H9 (cell line): ENCODE data around the gene PLBD1. TPM values are rescaled to one million over a fixed set of nuclear protein-coding genes. Genes with fewer than 3 reads are reported as not detected.

Experiments used
- DNase-seq: peaks from one replicate; pipeline ENCODE4 v3.0.0-alpha.2; 2017
- H2AFZ ChIP-seq: one replicate; pipeline ENCODE4 v1.6.1; 2013; ENCODE audit warnings: mild to moderate bottlenecking, low read length, control low read depth, moderate library complexity
- H2AK5ac ChIP-seq: 2 replicates; pipeline ENCODE4 v1.6.1; 2013; ENCODE audit warnings: low read length, control low read depth, mixed read lengths; ENCODE audit not compliant: insufficient read length
- H2BK120ac ChIP-seq: one replicate; pipeline ENCODE4 v1.6.1; 2013; ENCODE audit warnings: low read depth, mild to moderate bottlenecking, low read length, control low read depth, inconsistent platforms; ENCODE audit not compliant: poor library complexity, severe bottlenecking
- H2BK12ac ChIP-seq: 2 replicates; pipeline ENCODE4 v1.6.1; 2013; ENCODE audit warnings: low read length, control low read depth, mixed read lengths, low read depth; ENCODE audit not compliant: insufficient read length
- H2BK15ac ChIP-seq: 2 replicates; pipeline ENCODE4 v1.6.1; 2013; ENCODE audit warnings: low read depth, low read length, control low read depth
- H2BK20ac ChIP-seq: one replicate; pipeline ENCODE4 v1.6.1; 2013; ENCODE audit warnings: low read depth, mild to moderate bottlenecking, low read length, control low read depth, inconsistent platforms; ENCODE audit not compliant: poor library complexity, severe bottlenecking
- H2BK5ac ChIP-seq: 2 replicates; pipeline ENCODE4 v1.6.1; 2013; ENCODE audit warnings: low read length, control low read depth, mixed read lengths; ENCODE audit not compliant: insufficient read length
- H3K14ac ChIP-seq: 2 replicates; pipeline ENCODE4 v1.6.1; 2013; ENCODE audit warnings: low read length, control low read depth; ENCODE audit not compliant: insufficient read depth
- H3K18ac ChIP-seq: 2 replicates; pipeline ENCODE4 v1.6.1; 2013; ENCODE audit warnings: low read depth, mild to moderate bottlenecking, mixed read lengths, low read length, control low read depth; ENCODE audit not compliant: insufficient read length
- H3K23ac ChIP-seq: 2 replicates; pipeline ENCODE4 v1.6.1; 2013; ENCODE audit warnings: low read length, control low read depth, mixed read lengths, low read depth; ENCODE audit not compliant: insufficient read length
- H3K23me2 ChIP-seq: 2 replicates; pipeline ENCODE4 v1.6.1; 2013; ENCODE audit warnings: low read depth, mild to moderate bottlenecking, mixed read lengths, low read length, control low read depth; ENCODE audit not compliant: insufficient read length, poor library complexity, severe bottlenecking
- H3K27ac ChIP-seq: 2 replicates; pipeline ENCODE4 v1.5.1; 2013; ENCODE audit warnings: low read length, control low read depth, mixed read lengths, low read depth; ENCODE audit not compliant: insufficient read length
- H3K27me3 ChIP-seq: 2 replicates; pipeline ENCODE4 v1.6.1; 2013; ENCODE audit warnings: low read length, control low read depth, inconsistent platforms; ENCODE audit not compliant: insufficient read depth
- H3K4ac ChIP-seq: 2 replicates; pipeline ENCODE4 v1.6.1; 2013; ENCODE audit warnings: low read depth, mild to moderate bottlenecking, control low read depth, inconsistent platforms, low read length, moderate library complexity
- H3K4me1 ChIP-seq: 2 replicates; pipeline ENCODE4 v1.6.1; 2013; ENCODE audit warnings: low read length, control low read depth, inconsistent platforms; ENCODE audit not compliant: insufficient read depth
- H3K4me2 ChIP-seq: 2 replicates; pipeline ENCODE4 v1.6.1; 2013; ENCODE audit warnings: low read length, control low read depth, mixed read lengths; ENCODE audit not compliant: insufficient read length, insufficient read depth
- H3K56ac ChIP-seq: 2 replicates; pipeline ENCODE4 v1.6.1; 2013; ENCODE audit warnings: low read depth, mild to moderate bottlenecking, mixed read lengths, low read length, control low read depth; ENCODE audit not compliant: insufficient read length
- H3K79me1 ChIP-seq: 2 replicates; pipeline ENCODE4 v1.6.1; 2013; ENCODE audit warnings: low read depth, mild to moderate bottlenecking, moderate library complexity, low read length, control low read depth, inconsistent platforms; ENCODE audit not compliant: insufficient read depth, poor library complexity, severe bottlenecking
- H3K79me2 ChIP-seq: 2 replicates; pipeline ENCODE4 v1.6.1; 2013; ENCODE audit warnings: low read length, control low read depth, inconsistent platforms; ENCODE audit not compliant: insufficient read depth
- H3K9ac ChIP-seq: 2 replicates; pipeline ENCODE4 v1.6.1; 2013; ENCODE audit warnings: low read length, control low read depth, mixed read lengths; ENCODE audit not compliant: insufficient read length; ENCODE audit errors: extremely low read depth
- H3K9me3 ChIP-seq: one replicate; pipeline ENCODE4 v1.6.1; 2013; ENCODE audit warnings: low read depth, low read length, inconsistent platforms; ENCODE audit not compliant: control insufficient read depth
- H3T11ph ChIP-seq: one replicate; pipeline ENCODE4 v1.6.1; 2013; ENCODE audit warnings: mild to moderate bottlenecking, low read length, control low read depth, inconsistent platforms
- H4K20me1 ChIP-seq: one replicate; pipeline ENCODE4 v1.6.1; 2013; ENCODE audit not compliant: control insufficient read depth, insufficient read length, insufficient read depth
- H4K5ac ChIP-seq: 2 replicates; pipeline ENCODE4 v1.6.1; 2013; ENCODE audit warnings: low read depth, mild to moderate bottlenecking, mixed read lengths, low read length, control low read depth; ENCODE audit not compliant: insufficient read length
- H4K8ac ChIP-seq: replicated peaks from 2 replicates; pipeline ENCODE4 v1.6.1; 2013; ENCODE audit warnings: low read length, control low read depth, mixed read lengths, low read depth; ENCODE audit not compliant: insufficient read length
- H4K91ac ChIP-seq: 2 replicates; pipeline ENCODE4 v1.6.1; 2013; ENCODE audit warnings: low read depth, mild to moderate bottlenecking, moderate library complexity, mixed read lengths, low read length, control low read depth; ENCODE audit not compliant: insufficient read length
- H3K27ac Mint-ChIP-seq, 3 experiments: 2 replicates in 2 of 3; 3 replicates in 1 of 3; pipeline ENCODE4 v1.8.0; 2020 to 2021; ENCODE audit warnings: mixed read lengths in 3 of 3, mild to moderate bottlenecking in 1 of 3, moderate library complexity in 1 of 3
- H3K27me3 Mint-ChIP-seq: 2 replicates; pipeline ENCODE4 v1.8.0; 2021; ENCODE audit warnings: low read depth, mild to moderate bottlenecking, moderate library complexity, mixed read lengths
- H3K36me3 Mint-ChIP-seq, 3 experiments: 2 replicates in 2 of 3; 3 replicates in 1 of 3; pipeline ENCODE4 v1.8.0; 2020 to 2021; ENCODE audit warnings: low read depth in 3 of 3, mixed read lengths in 3 of 3; ENCODE audit not compliant: insufficient read depth in 1 of 3
- H3K4me1 Mint-ChIP-seq, 2 experiments: 2 replicates each; pipeline ENCODE4 v1.8.0; 2020; ENCODE audit warnings: mixed read lengths in 2 of 2
- H3K4me3 Mint-ChIP-seq, 2 experiments: 2 replicates in 1 of 2; 3 replicates in 1 of 2; pipeline ENCODE4 v1.8.0; 2020 to 2021; ENCODE audit warnings: mild to moderate bottlenecking in 2 of 2, mixed read lengths in 2 of 2, moderate library complexity in 1 of 2
- H3K9me3 Mint-ChIP-seq, 2 experiments: 2 replicates in 1 of 2; 3 replicates in 1 of 2; pipeline ENCODE4 v1.8.0; 2020; ENCODE audit warnings: mild to moderate bottlenecking in 2 of 2, mixed read lengths in 2 of 2, moderate library complexity in 1 of 2
- CTCF ChIP-seq: fragments of 200-600 bp; sonication (generic); conservative IDR thresholded peaks from 3 replicates; pipeline ENCODE4 v1.8.0; 2021; ENCODE audit warnings: antibody characterized with exemption, mild to moderate bottlenecking
- WGBS: extraction: QIAGEN DNeasy Blood & Tissue Kit; methylation state at CpG from one replicate; pipeline ENCODE4 v1.1.7; 2013; ENCODE audit warnings: missing lambda C conversion rate, low lambda C conversion rate, mixed read lengths; ENCODE audit not compliant: insufficient read length; ENCODE audit errors: extremely low coverage; 5-methylcytosine and 5-hydroxymethylcytosine counted together
- total RNA-seq: library from RNA; stranded (reverse); gene quantifications from 2 replicates; pipeline ENCODE4 v1.2.1, GENCODE V29; 2021

PLBD1 gene
- total RNA-seq, 1 experiment from 2014 or later: 15.5 TPM

GRCh38 chr12:14562279-14562678 is 5.4 kb downstream of the PLBD1 start:
- Histone ChIP-seq H3K23ac (no peak overlapping the region), H2BK120ac (no peak overlapping the region), H3T11ph (no peak overlapping the region), H3K4me2 (no peak overlapping the region), H3K27me3 (no peaks in the 10 kb centered on the region), H2AFZ (no peak overlapping the region), H3K4ac (no peak overlapping the region), H3K79me1 (no peaks in the 10 kb centered on the region), H3K23me2 (peaks cover 3% of the 10 kb centered on the region), H4K20me1 (no peaks in the 10 kb centered on the region), H4K5ac (no peak overlapping the region), H3K4me1 (no peaks in the 10 kb centered on the region), H3K9ac (no peak overlapping the region), H3K14ac (no peak overlapping the region), H3K27ac (no peak overlapping the region), H3K79me2 (no peaks in the 10 kb centered on the region), H2BK12ac (no peak overlapping the region), H3K9me3 (no peaks in the 10 kb centered on the region), H2BK20ac (no peak overlapping the region), H4K8ac (no peak overlapping the region), H2BK15ac (no peak overlapping the region), H3K56ac (no peak overlapping the region), H2AK5ac (no peak overlapping the region), H4K91ac (no peak overlapping the region), H3K18ac (no peak overlapping the region), H2BK5ac (no peak overlapping the region)
- H3K27ac Mint-ChIP-seq: no peak overlapping the region
- H3K9me3 Mint-ChIP-seq: no peaks in the 10 kb centered on the region; a peak in 2 of 5 replicates
- no peak overlapping the region for H3K4me3 Mint-ChIP-seq
- no peak for TF ChIP-seq CTCF
- DNase-seq: no peak
- no CpG with 5 or more reads among the region's 6 CpGs for WGBS
- H3K27me3 Mint-ChIP-seq: no peaks in the 10 kb centered on the region
- H3K36me3 Mint-ChIP-seq: no peaks in the 10 kb centered on the region; a peak in 1 of 7 replicates
- H3K4me1 Mint-ChIP-seq: peaks cover 3 to 11% of the 10 kb centered on the region in 2 experiments; a peak in 3 of 4 replicates
